GM12878 (cell line): ENCODE results near the gene BPGM. TPM values are rescaled to one million over a fixed set of nuclear protein-coding genes. Genes with fewer than 3 reads are reported as not detected.

Experiments used
- ATAC-seq: fragments of 200-7000 bp; cut with Tn5 transposase; 3 replicates; pipeline ENCODE4 v1.9.1; 2020; ENCODE audit warnings: mild to moderate bottlenecking, moderate library complexity
- BruUV-seq: library from RNA; stranded (reverse); fragments of 400-500 nt; replicated peaks from 2 replicates; lab custom pipeline; 2021; lab: Mats Ljungman, UMichigan
- CTCF ChIA-PET: fragments of 300-600 bp; sonication (Branson Sonifier 250); formaldehyde crosslinking; extraction: SDS; loops from one replicate; lab custom pipeline; 2021; ENCODE audit warnings: inconsistent platforms; lab: Yijun Ruan, JAX
- POLR2A ChIA-PET: fragments of 350-600 bp; formaldehyde crosslinking; extraction: SDS; loops from one replicate; lab custom pipeline; 2021; ENCODE audit warnings: inconsistent platforms; lab: Charles Lee
- RAD21 ChIA-PET: fragments of 300-600 bp; sonication (Branson Sonifier 250); formaldehyde crosslinking; loops from one replicate; lab custom pipeline; 2023; ENCODE audit warnings: antibody characterized with exemption; ENCODE audit not compliant: unreplicated experiment; lab: Charles Lee
- SMC1A ChIA-PET: fragments of 300-600 bp; sonication (Branson Sonifier 250); formaldehyde crosslinking; loops from one replicate; lab custom pipeline; 2023; ENCODE audit not compliant: unreplicated experiment, uncharacterized antibody; lab: Charles Lee
- DNase-seq: peaks from one replicate; pipeline ENCODE4 v3.0.0-alpha.2; 2011; ENCODE audit warnings: low read depth, low spot score
- FAIRE-seq: peaks from 3 replicates; lab custom pipeline; 2011; peaks lifted over from hg19 to GRCh38; lab: Jason Lieb, UNC
- H2AFZ ChIP-seq: 2 replicates; pipeline ENCODE4 v1.6.0; 2011; ENCODE audit warnings: low read depth, low read length, control low read depth; ENCODE audit not compliant: control insufficient read depth
- H3K27ac ChIP-seq: 2 replicates; pipeline ENCODE4 v1.5.1; 2011; ENCODE audit warnings: control low read depth; ENCODE audit not compliant: control insufficient read depth, insufficient read depth
- H3K27me3 ChIP-seq, 2 experiments: replicated peaks in 1 of 2; 2 replicates each; pipeline versions ENCODE4 v1.6.0 to v1.6.1; 2011; ENCODE audit warnings: low read length in 1 of 2; ENCODE audit not compliant: control insufficient read depth in 2 of 2, insufficient read depth in 2 of 2
- H3K36me3 ChIP-seq, 2 experiments: 2 replicates each; pipeline ENCODE4 v1.5.1; 2011; ENCODE audit warnings: low read length in 1 of 2; ENCODE audit not compliant: control insufficient read depth in 2 of 2, insufficient read depth in 2 of 2
- H3K4me1 ChIP-seq: 2 replicates; pipeline ENCODE4 v1.6.1; 2011; ENCODE audit warnings: mild to moderate bottlenecking, low read length, moderate library complexity, mixed read lengths; ENCODE audit not compliant: control insufficient read depth, insufficient read depth
- H3K4me2 ChIP-seq: 2 replicates; pipeline ENCODE4 v1.6.0; 2011; ENCODE audit warnings: control low read depth; ENCODE audit not compliant: control insufficient read depth, insufficient read depth
- H3K4me3 ChIP-seq: fragments of 200-600 bp; sonication (generic); 2 replicates; pipeline ENCODE4 v1.5.1; 2016
- H3K79me2 ChIP-seq: 2 replicates; pipeline ENCODE4 v1.6.0; 2011; ENCODE audit warnings: low read length; ENCODE audit not compliant: control insufficient read depth, insufficient read depth
- H3K9ac ChIP-seq: 2 replicates; pipeline ENCODE4 v1.8.0; 2011; ENCODE audit warnings: low read length, control low read depth, mixed read lengths; ENCODE audit not compliant: control insufficient read depth, insufficient read depth
- H3K9me3 ChIP-seq: replicated peaks from 3 replicates; pipeline ENCODE4 v1.5.1; 2011; ENCODE audit warnings: mild to moderate bottlenecking, low read length; ENCODE audit not compliant: control insufficient read depth, insufficient read depth
- H4K20me1 ChIP-seq: 2 replicates; pipeline ENCODE4 v1.6.0; 2011; ENCODE audit not compliant: control insufficient read depth, insufficient read depth
- CBX3 ChIP-seq: fragments of 200-600 bp; sonication (generic); IDR thresholded peaks from 2 replicates; pipeline ENCODE4 v1.6.1; 2016; ENCODE audit warnings: low read depth, borderline replicate concordance
- KAT2A ChIP-seq: conservative IDR thresholded peaks from 2 replicates; pipeline ENCODE4 v1.6.1; 2011; ENCODE audit warnings: low read depth, low read length; ENCODE audit not compliant: control insufficient read depth
- MTA2 ChIP-seq: fragments of 450-650 bp; IDR thresholded peaks from 2 replicates; pipeline ENCODE4 v1.6.1; 2016; ENCODE audit warnings: low read depth, mild to moderate bottlenecking, moderate library complexity
- MXI1 ChIP-seq: fragments of 150-350 bp; IDR thresholded peaks from 2 replicates; pipeline ENCODE4 v1.6.1; 2011; ENCODE audit warnings: low read depth, mild to moderate bottlenecking, inconsistent platforms, low read length, improper control_type of control experiment
- POLR2A ChIP-seq: IDR thresholded peaks from 2 replicates; pipeline ENCODE4 v1.6.1; 2011; ENCODE audit warnings: low read depth, mild to moderate bottlenecking, low read length
- RFX5 ChIP-seq: IDR thresholded peaks from 2 replicates; pipeline ENCODE4 v1.6.1; 2011; ENCODE audit warnings: low read depth, low read length, improper control_type of control experiment
- TARDBP ChIP-seq: IDR thresholded peaks from 2 replicates; pipeline ENCODE4 v1.6.1; 2016; ENCODE audit warnings: borderline replicate concordance
- YBX1 ChIP-seq: fragments of 450-650 bp; IDR thresholded peaks from 2 replicates; pipeline ENCODE4 v1.6.1; 2016; ENCODE audit warnings: antibody characterized with exemption
- WGBS: methylation state at CpG from one replicate; pipeline ENCODE4 v1.1.6; 2016; ENCODE audit warnings: low lambda C conversion rate; ENCODE audit not compliant: insufficient replicate concordance, insufficient coverage; ENCODE audit errors: missing lambda C conversion rate; 5-methylcytosine and 5-hydroxymethylcytosine counted together
- in situ Hi-C: fragments of 300-500 bp; cut with MboI; formaldehyde crosslinking; loops from 9 replicates; pipeline ENCODE4 v1.14.3; 2018; ENCODE audit warnings: mixed read lengths
- intact Hi-C: fragments of 100-400 bp; cut with micrococcal nuclease; formaldehyde crosslinking; loops from one replicate; pipeline ENCODE4 v1.14.2; 2022; ENCODE audit not compliant: unreplicated experiment
- polyA plus RNA-seq, 11 experiments: library from polyadenylated mRNA; depleted of rRNA in 4 of 11; unstranded in 6 of 11; stranded (reverse) in 5 of 11; fragments of >200 nt; fragmentation: Nextera tagmentation in 4 of 11; fragmentation: Illumina TruSeq in 1 of 11; extraction: Ambion mirVana in 4 of 11; extraction: Trizol in 1 of 11; gene quantifications; 1 replicate in 1 of 11; 2 replicates in 10 of 11; pipeline versions ENCODE4 v1.2.1 to v1.2.3, GENCODE V29; 2011 to 2016; ENCODE audit warnings: inconsistent platforms in 2 of 11, missing spikeins in 2 of 11, low read depth in 1 of 11
- total RNA-seq, 4 experiments: library from RNA; depleted of rRNA in 3 of 4; stranded (reverse); fragments of >200 nt in 3 of 4; fragmentation: Illumina TruSeq in 1 of 4; extraction: Trizol in 1 of 4; gene quantifications; 2 replicates each; pipeline versions ENCODE4 v1.2.1 to v1.2.3, GENCODE V29; 2013 to 2021
- TF ChIP-seq, protein P1 (sequence below): fragments of 150-350 bp; IDR thresholded peaks from 2 replicates; pipeline ENCODE4 v1.6.1; 2016; ENCODE audit warnings: low read depth, low read length
- TF ChIP-seq, protein P2 (sequence below): fragments of 450-650 bp; IDR thresholded peaks from 2 replicates; pipeline ENCODE4 v1.6.1; 2017; ENCODE audit warnings: antibody characterized with exemption, mild to moderate bottlenecking, moderate library complexity

The BPGM gene
- total and polyA plus RNA-seq, 10 of the 15 experiments (the other 5 are each of a cell fraction or from before 2014, with no cell fraction given), result 9.0 to 20.1 (median 15.2) TPM

DNA sequence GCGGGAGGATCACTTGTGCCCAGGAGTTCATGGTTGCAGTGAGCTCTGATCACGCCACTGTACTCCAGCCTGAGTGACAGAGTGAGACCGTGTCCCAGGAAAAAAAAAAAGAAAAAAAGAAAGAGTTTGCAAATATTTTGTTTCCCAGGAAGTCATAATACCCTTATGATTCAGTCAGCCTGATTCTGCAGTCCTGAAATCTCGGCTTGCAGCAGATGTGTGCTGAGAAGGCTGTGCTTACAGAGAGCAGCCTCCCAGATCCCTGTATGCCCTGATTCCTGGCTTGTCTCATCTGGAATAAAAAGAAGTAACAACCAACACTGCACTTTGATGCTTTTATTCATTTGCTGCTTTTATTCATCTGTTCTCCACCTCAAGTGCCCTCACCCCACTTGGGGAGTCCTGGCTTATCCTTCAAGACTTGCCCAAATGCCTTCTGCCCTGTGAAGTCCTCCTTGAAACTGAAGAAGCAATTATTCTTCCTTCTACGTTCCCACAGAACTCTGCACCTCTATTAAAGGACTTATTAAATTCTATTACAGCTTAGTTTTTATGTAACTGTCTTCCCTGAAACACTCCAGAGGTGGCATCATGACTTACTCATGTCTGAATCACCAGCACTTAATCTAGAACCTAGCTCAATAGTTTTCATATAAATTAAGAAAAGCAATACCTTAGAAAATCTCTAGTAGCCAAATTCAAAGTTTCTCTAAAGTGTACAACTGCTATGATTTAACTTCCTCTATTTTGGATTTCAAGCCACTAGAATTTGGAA is 27.7 kb upstream of the BPGM start:
- WGBS, result 12% methylated on average over 3 of the region's 5 CpGs
- intact Hi-C loops (no loop called here), in situ Hi-C loops (no loop called here)
- Histone ChIP-seq H3K27ac (no peak overlapping the region), H3K9me3 (no peaks in the 10 kb centered on the region), H3K79me2 (no peaks in the 10 kb centered on the region), H3K27me3 (peaks cover 0 to 3% of the 10 kb centered on the region in 2 experiments; a peak in 2 of 4 replicates), H3K4me1 (no peaks in the 10 kb centered on the region), H3K4me2 (no peak overlapping the region), H3K9ac (no peak overlapping the region), H2AFZ (no peak overlapping the region), H4K20me1 (no peaks in the 10 kb centered on the region), H3K36me3 (no peaks in the 10 kb centered on the region), H3K4me3 (no peak overlapping the region)
- BruUV-seq, result no TSS peak
- ChIA-PET CTCF (interaction anchor here (1.4 to 3.6 kb wide), 2 partner anchors 11 to 13 kb away, joined by 6 to 19 read pairs; no protein-coding TSS in a partner anchor), POLR2A (interaction anchor here (0.6 kb wide), 2 partner anchors 29 to 113 kb away, joined by 3 read pairs; no protein-coding TSS in a partner anchor), SMC1A (interaction anchor here (0.6 to 2.3 kb wide), 6 partner anchors 13 to 189 kb away, joined by 3 to 6 read pairs (median 3); partner anchors contain the start of gene BPGM), RAD21 (no interaction called here)
- DNase-seq (no peak), FAIRE-seq (no peak), ATAC-seq (no peak)
- TF ChIP-seq MTA2 (no peak), YBX1 (no peak), TARDBP (no peak), RFX5 (no peak), CBX3 (no peak), POLR2A (no peak), KAT2A (no peak), MXI1 (no peak)
- TF ChIP-seq, protein P1, sequence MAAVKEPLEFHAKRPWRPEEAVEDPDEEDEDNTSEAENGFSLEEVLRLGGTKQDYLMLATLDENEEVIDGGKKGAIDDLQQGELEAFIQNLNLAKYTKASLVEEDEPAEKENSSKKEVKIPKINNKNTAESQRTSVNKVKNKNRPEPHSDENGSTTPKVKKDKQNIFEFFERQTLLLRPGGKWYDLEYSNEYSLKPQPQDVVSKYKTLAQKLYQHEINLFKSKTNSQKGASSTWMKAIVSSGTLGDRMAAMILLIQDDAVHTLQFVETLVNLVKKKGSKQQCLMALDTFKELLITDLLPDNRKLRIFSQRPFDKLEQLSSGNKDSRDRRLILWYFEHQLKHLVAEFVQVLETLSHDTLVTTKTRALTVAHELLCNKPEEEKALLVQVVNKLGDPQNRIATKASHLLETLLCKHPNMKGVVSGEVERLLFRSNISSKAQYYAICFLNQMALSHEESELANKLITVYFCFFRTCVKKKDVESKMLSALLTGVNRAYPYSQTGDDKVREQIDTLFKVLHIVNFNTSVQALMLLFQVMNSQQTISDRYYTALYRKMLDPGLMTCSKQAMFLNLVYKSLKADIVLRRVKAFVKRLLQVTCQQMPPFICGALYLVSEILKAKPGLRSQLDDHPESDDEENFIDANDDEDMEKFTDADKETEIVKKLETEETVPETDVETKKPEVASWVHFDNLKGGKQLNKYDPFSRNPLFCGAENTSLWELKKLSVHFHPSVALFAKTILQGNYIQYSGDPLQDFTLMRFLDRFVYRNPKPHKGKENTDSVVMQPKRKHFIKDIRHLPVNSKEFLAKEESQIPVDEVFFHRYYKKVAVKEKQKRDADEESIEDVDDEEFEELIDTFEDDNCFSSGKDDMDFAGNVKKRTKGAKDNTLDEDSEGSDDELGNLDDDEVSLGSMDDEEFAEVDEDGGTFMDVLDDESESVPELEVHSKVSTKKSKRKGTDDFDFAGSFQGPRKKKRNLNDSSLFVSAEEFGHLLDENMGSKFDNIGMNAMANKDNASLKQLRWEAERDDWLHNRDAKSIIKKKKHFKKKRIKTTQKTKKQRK, result no peak
- TF ChIP-seq, protein P2, sequence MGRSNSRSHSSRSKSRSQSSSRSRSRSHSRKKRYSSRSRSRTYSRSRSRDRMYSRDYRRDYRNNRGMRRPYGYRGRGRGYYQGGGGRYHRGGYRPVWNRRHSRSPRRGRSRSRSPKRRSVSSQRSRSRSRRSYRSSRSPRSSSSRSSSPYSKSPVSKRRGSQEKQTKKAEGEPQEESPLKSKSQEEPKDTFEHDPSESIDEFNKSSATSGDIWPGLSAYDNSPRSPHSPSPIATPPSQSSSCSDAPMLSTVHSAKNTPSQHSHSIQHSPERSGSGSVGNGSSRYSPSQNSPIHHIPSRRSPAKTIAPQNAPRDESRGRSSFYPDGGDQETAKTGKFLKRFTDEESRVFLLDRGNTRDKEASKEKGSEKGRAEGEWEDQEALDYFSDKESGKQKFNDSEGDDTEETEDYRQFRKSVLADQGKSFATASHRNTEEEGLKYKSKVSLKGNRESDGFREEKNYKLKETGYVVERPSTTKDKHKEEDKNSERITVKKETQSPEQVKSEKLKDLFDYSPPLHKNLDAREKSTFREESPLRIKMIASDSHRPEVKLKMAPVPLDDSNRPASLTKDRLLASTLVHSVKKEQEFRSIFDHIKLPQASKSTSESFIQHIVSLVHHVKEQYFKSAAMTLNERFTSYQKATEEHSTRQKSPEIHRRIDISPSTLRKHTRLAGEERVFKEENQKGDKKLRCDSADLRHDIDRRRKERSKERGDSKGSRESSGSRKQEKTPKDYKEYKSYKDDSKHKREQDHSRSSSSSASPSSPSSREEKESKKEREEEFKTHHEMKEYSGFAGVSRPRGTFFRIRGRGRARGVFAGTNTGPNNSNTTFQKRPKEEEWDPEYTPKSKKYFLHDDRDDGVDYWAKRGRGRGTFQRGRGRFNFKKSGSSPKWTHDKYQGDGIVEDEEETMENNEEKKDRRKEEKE, result no peak
